Spleen (tissue), 11 donors: ENCODE data around the gene OSBPL7. TPM values are rescaled to one million over a fixed set of nuclear protein-coding genes. Genes with fewer than 3 reads are reported as not detected.

Source experiments
- DNase-seq: peaks from one replicate; pipeline ENCODE4 v3.0.0-alpha.2; 2020
- H3K27ac ChIP-seq, 8 donors: fragments of 200-600 bp; sonication (generic) in 7 of 8; 1 replicate in 4 of 8; 2 replicates in 4 of 8; pipeline versions ENCODE4 v1.5.0 to v1.8.0; 2016 to 2021; ENCODE audit warnings: inconsistent platforms in 4 of 8, mild to moderate bottlenecking in 4 of 8, moderate library complexity in 1 of 8
- H3K27me3 ChIP-seq, 7 donors: fragments of 200-600 bp; sonication (generic) in 6 of 7; replicated peaks in 1 of 7; 1 replicate in 4 of 7; 2 replicates in 3 of 7; pipeline versions ENCODE4 v1.5.0 to v1.8.0; 2016 to 2021; ENCODE audit warnings: inconsistent platforms in 3 of 7, mild to moderate bottlenecking in 1 of 7
- H3K36me3 ChIP-seq, 6 donors: fragments of 200-600 bp; sonication (generic) in 5 of 6; 1 replicate in 4 of 6; 2 replicates in 2 of 6; pipeline versions ENCODE4 v1.5.0 to v1.8.0; 2016 to 2021; ENCODE audit warnings: inconsistent platforms in 2 of 6
- H3K4me1 ChIP-seq, 6 donors: fragments of 200-600 bp; sonication (generic) in 5 of 6; 1 replicate in 3 of 6; 2 replicates in 3 of 6; pipeline versions ENCODE4 v1.5.0 to v1.8.0; 2016 to 2021; ENCODE audit warnings: inconsistent platforms in 3 of 6
- H3K4me3 ChIP-seq, 8 donors: fragments of 200-600 bp; sonication (generic) in 7 of 8; 1 replicate in 4 of 8; 2 replicates in 4 of 8; pipeline versions ENCODE4 v1.5.0 to v1.8.0; 2016 to 2021; ENCODE audit warnings: inconsistent platforms in 4 of 8, mild to moderate bottlenecking in 4 of 8, moderate library complexity in 2 of 8
- H3K9me3 ChIP-seq, 8 donors: fragments of 200-600 bp; sonication (generic) in 7 of 8; 1 replicate in 4 of 8; 2 replicates in 4 of 8; pipeline versions ENCODE4 v1.5.0 to v1.8.0; 2016 to 2021; ENCODE audit warnings: inconsistent platforms in 4 of 8
- POLR2A ChIP-seq, 3 donors: fragments of 450-650 bp; IDR thresholded peaks; one replicate each; pipeline ENCODE4 v1.5.1; 2017; ENCODE audit warnings: antibody characterized with exemption in 3 of 3, mild to moderate bottlenecking in 1 of 3
- POLR2AphosphoS5 ChIP-seq, 3 donors: sonication (generic); formaldehyde crosslinking; IDR thresholded peaks; one replicate each; pipeline ENCODE4 v1.5.1; 2017; ENCODE audit warnings: antibody characterized with exemption in 3 of 3
- WGBS, 5 donors: extraction: QIAGEN DNeasy Blood & Tissue Kit in 3 of 5; methylation state at CpG; one replicate each; pipeline versions ENCODE4 v1.1.5 to v1.1.7; 2013 to 2018; 5-methylcytosine and 5-hydroxymethylcytosine counted together
- intact Hi-C: fragments of 100-400 bp; cut with DNase I; formaldehyde crosslinking; loops from one replicate; pipeline ENCODE4 v1.15.0; 2023; ENCODE audit warnings: low total_unique reads
- polyA plus RNA-seq, 3 donors: library from polyadenylated mRNA; stranded (reverse); fragments of 200-250 nt; gene quantifications; one replicate each; pipeline ENCODE4 v1.2.1, GENCODE V29; 2013
- total RNA-seq, 7 donors: library from RNA; depleted of rRNA in 3 of 7; stranded (reverse); fragments of >200 nt in 3 of 7; fragmentation: NEBNext Ultra II Directional in 4 of 7; extraction: Animal tissue kit (Norgen Biotek cat#: 25700) in 4 of 7; gene quantifications; one replicate each; pipeline versions ENCODE4 v1.1.0 to v1.2.1, GENCODE V29; 2016 to 2021
- TF ChIP-seq, protein P1 (sequence below), 11 experiments: fragments of 200-600 bp in 7 of 11; fragments of 450-650 bp in 4 of 11; sonication (generic) in 4 of 11; IDR thresholded peaks in 8 of 11; conservative IDR thresholded peaks in 3 of 11; 1 replicate in 7 of 11; 2 replicates in 4 of 11; pipeline versions ENCODE4 v1.4.0 to v1.8.0; 2016 to 2021; ENCODE audit warnings: antibody characterized with exemption in 11 of 11, inconsistent platforms in 4 of 11, mild to moderate bottlenecking in 1 of 11
- donor health status: healthy with polysubstance abuse.
- donor health status: DM: no; HTN: no; CAD: no; lungs with moderate emphysema.
- donor health status: DM: no; HTN: no; CAD: no.
- donor health status: Bipolar disorder and iron deficiency.
- donor health status: healthy.
- donor health status: DM: no; HTN: no; CAD: no.
- donor health status: DM: yes; HTN: yes; CAD: no.

Gene OSBPL7
- total and polyA plus RNA-seq, 10 donors: 7.7 to 33.3 (median 22.3) TPM

DNA sequence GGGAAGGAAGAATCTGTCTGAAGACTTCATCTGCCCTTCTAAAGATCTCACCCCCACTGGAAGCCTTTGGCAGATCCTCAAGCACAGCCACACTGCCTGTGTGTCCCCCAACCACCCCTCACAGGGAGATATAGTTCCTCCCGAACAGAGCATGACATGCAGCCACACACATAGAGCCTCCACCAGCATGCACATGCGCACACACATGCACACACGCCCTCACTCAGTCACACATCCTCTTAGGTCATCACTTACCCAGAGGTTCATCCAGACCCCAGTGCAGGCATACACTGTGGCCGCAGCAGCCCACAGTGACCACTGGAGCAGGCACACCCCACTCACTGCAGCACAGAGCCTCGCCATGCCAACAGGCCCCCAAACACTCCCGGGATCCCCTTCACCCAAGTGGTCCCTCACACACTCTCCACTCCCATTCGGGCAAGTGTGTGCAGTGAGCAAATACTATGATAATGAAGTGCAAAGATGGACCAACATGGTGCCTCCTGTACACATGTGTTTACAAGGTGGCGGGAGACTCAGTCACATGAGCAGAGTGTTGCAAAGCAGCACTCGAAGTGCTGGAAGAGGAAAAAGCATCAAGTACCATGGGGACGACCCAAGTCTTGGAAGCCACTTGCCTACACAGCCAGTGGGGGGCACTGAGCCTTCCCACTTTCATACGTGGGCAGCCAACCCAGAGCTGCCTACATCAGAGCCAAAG, 46.4 kb upstream of the OSBPL7 start:
- WGBS, 5 donors: 78 to 92% (median 82%) methylated on average over 11 of the region's 11 CpGs
- Histone ChIP-seq H3K4me1 (peaks cover 0 to 12% (median 1%) of the 10 kb centered on the region in 6 donors), H3K4me3 (no peak overlapping the region), H3K9me3 (no peaks in the 10 kb centered on the region), H3K36me3 (no peaks in the 10 kb centered on the region), H3K27ac (no peak overlapping the region), H3K27me3 (peaks cover 0 to 78% (median 17%) of the 10 kb centered on the region in 7 donors)
- intact Hi-C loops: no loop called here
- no peak for DNase-seq
- no peak for TF ChIP-seq POLR2A (IDR thresholded peaks at IDR 0.05)
- TF ChIP-seq, protein P1, sequence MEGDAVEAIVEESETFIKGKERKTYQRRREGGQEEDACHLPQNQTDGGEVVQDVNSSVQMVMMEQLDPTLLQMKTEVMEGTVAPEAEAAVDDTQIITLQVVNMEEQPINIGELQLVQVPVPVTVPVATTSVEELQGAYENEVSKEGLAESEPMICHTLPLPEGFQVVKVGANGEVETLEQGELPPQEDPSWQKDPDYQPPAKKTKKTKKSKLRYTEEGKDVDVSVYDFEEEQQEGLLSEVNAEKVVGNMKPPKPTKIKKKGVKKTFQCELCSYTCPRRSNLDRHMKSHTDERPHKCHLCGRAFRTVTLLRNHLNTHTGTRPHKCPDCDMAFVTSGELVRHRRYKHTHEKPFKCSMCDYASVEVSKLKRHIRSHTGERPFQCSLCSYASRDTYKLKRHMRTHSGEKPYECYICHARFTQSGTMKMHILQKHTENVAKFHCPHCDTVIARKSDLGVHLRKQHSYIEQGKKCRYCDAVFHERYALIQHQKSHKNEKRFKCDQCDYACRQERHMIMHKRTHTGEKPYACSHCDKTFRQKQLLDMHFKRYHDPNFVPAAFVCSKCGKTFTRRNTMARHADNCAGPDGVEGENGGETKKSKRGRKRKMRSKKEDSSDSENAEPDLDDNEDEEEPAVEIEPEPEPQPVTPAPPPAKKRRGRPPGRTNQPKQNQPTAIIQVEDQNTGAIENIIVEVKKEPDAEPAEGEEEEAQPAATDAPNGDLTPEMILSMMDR (IDR thresholded peaks at IDR 0.05 in 8 of 11, conservative IDR thresholded peaks at IDR 0.05 in 3 of 11): no peak
- TF ChIP-seq POLR2AphosphoS5 (IDR thresholded peaks at IDR 0.05): no peak

DNA sequence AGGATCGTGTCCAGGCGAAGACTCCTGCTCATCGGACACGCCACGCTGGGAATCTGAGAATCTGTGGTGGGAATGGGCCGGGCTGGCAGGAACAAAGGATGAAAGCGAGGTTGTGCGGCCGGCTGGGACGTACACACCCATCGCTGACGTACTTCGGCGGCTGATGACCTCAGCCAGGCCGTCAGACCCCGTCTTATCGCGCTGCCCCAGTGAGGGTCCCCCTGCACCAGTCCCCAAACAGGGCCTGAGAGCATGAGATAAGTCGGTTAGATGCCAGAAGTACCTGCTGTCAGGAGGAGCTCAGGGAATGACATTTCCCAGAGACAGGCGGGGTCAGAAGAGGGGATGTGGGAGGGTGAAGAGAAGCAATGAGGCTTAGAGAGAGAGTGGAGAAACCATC, 45.3 kb upstream of the OSBPL7 start:
- no peak for DNase-seq
- intact Hi-C loops: no loop called here
- Histone ChIP-seq H3K4me1 (peaks cover 0 to 10% (median 7%) of the 10 kb centered on the region in 6 donors), H3K36me3 (no peaks in the 10 kb centered on the region), H3K27ac (no peak overlapping the region), H3K9me3 (no peaks in the 10 kb centered on the region), H3K27me3 (peaks cover 0 to 67% (median 8%) of the 10 kb centered on the region in 7 donors), H3K4me3 (no peak overlapping the region)
- 80 to 90% (median 85%) methylated on average over 20 of the region's 20 CpGs for WGBS, 5 donors
- TF ChIP-seq POLR2A (IDR thresholded peaks at IDR 0.05): no peak
- no peak for TF ChIP-seq POLR2AphosphoS5 (IDR thresholded peaks at IDR 0.05)
- TF ChIP-seq, protein P1 (IDR thresholded peaks at IDR 0.05 in 8 of 11, conservative IDR thresholded peaks at IDR 0.05 in 3 of 11): no peak

DNA sequence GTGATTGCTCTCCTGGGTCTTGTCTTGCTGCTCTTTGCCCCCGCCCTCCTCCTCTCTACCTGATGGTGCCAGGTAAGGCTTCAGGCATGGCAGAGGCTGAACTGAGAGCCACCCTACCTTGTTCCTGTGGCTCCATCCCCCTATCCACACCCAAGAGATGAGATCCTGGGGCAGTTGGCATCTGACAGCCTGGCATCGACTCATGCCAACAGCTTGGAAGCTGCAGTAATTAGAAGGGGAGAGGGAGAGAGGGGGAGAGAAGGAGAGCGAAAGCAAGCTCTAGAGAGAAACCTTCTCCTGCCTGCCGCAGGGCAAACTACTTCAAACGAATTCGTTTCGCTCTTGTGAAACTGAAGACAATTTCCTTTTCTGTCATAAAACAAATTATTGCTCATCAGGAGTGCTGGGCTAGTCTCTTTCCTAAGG, 43.2 kb upstream of the OSBPL7 start:
- intact Hi-C loops: no loop called here
- Histone ChIP-seq H3K4me3 (no peak overlapping the region), H3K27ac (no peak overlapping the region), H3K36me3 (no peaks in the 10 kb centered on the region), H3K9me3 (no peaks in the 10 kb centered on the region), H3K4me1 (peaks cover 0 to 10% (median 7%) of the 10 kb centered on the region in 6 donors), H3K27me3 (peaks cover 0 to 51% (median 0%) of the 10 kb centered on the region in 7 donors)
- no peak for DNase-seq
- no peak for TF ChIP-seq POLR2AphosphoS5 (IDR thresholded peaks at IDR 0.05)
- WGBS, 5 donors: 28 to 55% (median 47%) methylated on average over 6 to 7 of the region's 7 CpGs

DNA sequence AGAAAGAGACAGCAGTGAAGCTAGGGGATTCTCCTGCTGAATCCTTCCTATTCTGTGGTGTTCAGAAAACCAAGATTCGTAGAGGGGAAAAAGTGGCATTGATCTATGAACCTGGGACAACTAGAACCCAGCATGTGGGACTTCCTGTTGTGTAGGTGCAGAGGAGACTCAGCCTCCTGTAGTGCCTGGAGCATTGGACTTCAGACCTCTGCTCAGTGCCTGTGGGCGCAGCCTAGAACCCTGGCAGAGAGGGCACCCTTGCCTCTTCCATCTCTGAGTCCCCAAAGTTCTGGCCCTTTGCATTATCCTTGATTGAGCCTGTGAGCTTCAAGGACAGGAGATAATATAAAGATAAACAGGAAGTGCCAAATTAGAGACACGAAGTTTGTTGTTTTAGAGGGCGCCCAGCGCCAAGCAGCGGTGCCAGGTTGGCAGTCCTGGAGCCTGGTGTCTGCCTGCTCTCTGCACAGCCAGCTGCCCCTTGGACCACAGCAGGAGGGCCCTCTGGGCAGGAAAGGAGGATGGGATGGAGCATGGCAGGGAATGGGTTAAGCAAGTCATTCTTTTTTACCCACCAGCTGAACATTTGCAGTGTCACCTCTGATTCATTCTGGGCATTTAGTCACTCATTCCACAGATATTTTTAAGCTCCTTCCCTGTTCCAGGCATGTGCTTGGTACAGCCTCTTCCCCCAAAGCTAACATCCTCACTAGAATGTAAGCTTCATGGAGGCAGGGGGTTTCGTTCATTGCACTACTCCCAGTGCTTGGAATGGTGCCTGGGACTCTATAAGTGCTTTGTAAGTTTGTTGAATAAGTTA, 41.2 kb upstream of the OSBPL7 start:
- H3K4me3 ChIP-seq: no peak overlapping the region
- TF ChIP-seq POLR2A (IDR thresholded peaks at IDR 0.05): no peak
- TF ChIP-seq, protein P1 (IDR thresholded peaks at IDR 0.05 in 8 of 11, conservative IDR thresholded peaks at IDR 0.05 in 3 of 11): no peak
- peak in 1 of 3 donors; percentile 47 for TF ChIP-seq POLR2AphosphoS5 (IDR thresholded peaks at IDR 0.05)
- peaks cover 0 to 44% (median 0%) of the 10 kb centered on the region in 7 donors for H3K27me3 ChIP-seq
- H3K4me1 ChIP-seq: peaks cover 0 to 10% (median 7%) of the 10 kb centered on the region in 6 donors
- no peaks in the 10 kb centered on the region for H3K36me3 ChIP-seq
- 56 to 74% (median 71%) methylated on average over 7 of the region's 7 CpGs for WGBS, 5 donors
- peak overlapping the region in 2 of 8 donors; percentile 13 to 48 for H3K27ac ChIP-seq
- intact Hi-C loops: no loop called here
- no peaks in the 10 kb centered on the region for H3K9me3 ChIP-seq
- no peak for DNase-seq
